ENCODE results near the gene CSTA.
A peak's percentile ranks its signal among the peaks of the same experiment; 100 is the strongest.

CSTA gene

DNA sequence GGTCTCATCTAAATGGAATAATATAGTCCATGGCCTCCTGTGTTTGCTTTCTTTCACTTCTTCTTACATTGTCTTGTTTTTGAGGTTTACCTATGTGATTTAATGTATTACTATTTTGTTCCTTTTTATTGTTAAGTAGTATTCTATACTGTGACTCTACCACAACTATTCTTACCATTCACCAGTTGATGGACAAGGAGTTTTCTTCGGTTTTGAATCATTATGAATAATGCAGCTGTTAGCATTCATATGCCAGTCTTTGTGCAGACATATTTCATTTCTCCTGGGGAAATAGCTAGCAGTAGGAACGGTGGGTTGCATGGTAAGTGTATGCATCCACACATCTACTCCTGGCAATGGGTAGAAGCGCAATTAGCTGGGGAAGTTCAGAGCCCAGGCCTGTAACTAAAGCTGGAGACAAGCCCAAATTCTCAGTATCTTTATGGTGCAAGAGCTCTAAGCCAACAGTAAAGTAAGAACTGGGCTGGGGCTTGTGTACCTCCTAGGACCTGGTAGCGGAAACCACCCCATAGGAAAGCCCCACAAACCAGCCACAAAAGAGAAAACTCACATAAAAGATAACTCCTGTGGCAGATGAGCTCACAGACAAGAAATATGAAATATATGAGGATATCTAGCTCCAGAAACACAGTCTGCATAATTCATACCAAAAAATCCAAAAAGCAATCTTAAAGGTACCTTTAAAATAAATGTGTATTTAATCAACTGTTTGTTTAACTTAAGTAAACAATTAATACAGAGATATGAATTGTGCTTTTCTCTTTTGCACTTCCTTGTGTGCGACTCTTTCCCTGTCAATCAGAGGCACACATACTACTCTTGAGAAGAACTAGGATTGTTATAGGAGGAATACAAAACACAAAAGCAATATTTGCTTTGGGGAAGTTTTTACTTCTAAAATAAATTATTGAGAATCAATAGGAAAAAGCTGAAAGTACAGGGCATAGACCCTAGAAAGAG lies 2.7 kb upstream of the CSTA start:
- no peak for TF ChIP-seq CTCF (IDR thresholded peaks at IDR 0.05; ENCODE audit: insufficient read depth, low read length, poor library complexity, severe bottlenecking)
- Histone ChIP-seq H3K27me3 (replicated peaks; ENCODE audit: control insufficient read depth, insufficient read depth, low read length) (no peaks in the 10 kb centered on the region), H3K36me3 (ENCODE audit: control insufficient read depth, insufficient read depth, low read length) (no peaks in the 10 kb centered on the region), H3K4me3 (replicated peaks; ENCODE audit: low read depth, low read length) (no peak overlapping the region)
- peak; percentile 25 for DNase-seq (ENCODE audit: extremely low read depth, insufficient read length)

GRCh38 chr3:122325769-122326168 lies 721 bp downstream of the CSTA start:
- H3K36me3 ChIP-seq (ENCODE audit: control insufficient read depth, insufficient read depth, low read length), result no peaks in the 10 kb centered on the region
- TF ChIP-seq CTCF (IDR thresholded peaks at IDR 0.05; ENCODE audit: insufficient read depth, low read length, poor library complexity, severe bottlenecking), result no peak
- H3K27me3 ChIP-seq (replicated peaks; ENCODE audit: control insufficient read depth, insufficient read depth, low read length), result no peaks in the 10 kb centered on the region
- H3K4me3 ChIP-seq (replicated peaks; ENCODE audit: low read depth, low read length), result no peak overlapping the region
- no peak for DNase-seq (ENCODE audit: extremely low read depth, insufficient read length)

- Histone ChIP-seq H3K27me3 (replicated peaks; ENCODE audit: control insufficient read depth, insufficient read depth, low read length) (no peaks in the 10 kb centered on the region), H3K36me3 (ENCODE audit: control insufficient read depth, insufficient read depth, low read length) (no peaks in the 10 kb centered on the region), H3K4me3 (replicated peaks; ENCODE audit: low read depth, low read length) (no peak overlapping the region)
- no peak for TF ChIP-seq CTCF (IDR thresholded peaks at IDR 0.05; ENCODE audit: insufficient read depth, low read length, poor library complexity, severe bottlenecking)
- DNase-seq (ENCODE audit: extremely low read depth, insufficient read length), result no peak
Measured at GRCh38 chr3:122331886-122332285, 6.8 kb downstream of the CSTA start.

- no peak for DNase-seq (ENCODE audit: extremely low read depth, insufficient read length)
- TF ChIP-seq CTCF (IDR thresholded peaks at IDR 0.05; ENCODE audit: insufficient read depth, low read length, poor library complexity, severe bottlenecking), result no peak
- no peaks in the 10 kb centered on the region for H3K27me3 ChIP-seq (replicated peaks; ENCODE audit: control insufficient read depth, insufficient read depth, low read length)
- no peaks in the 10 kb centered on the region for H3K36me3 ChIP-seq (ENCODE audit: control insufficient read depth, insufficient read depth, low read length)
- no peak overlapping the region for H3K4me3 ChIP-seq (replicated peaks; ENCODE audit: low read depth, low read length)
Measured at GRCh38 chr3:122332551-122332950, 7.5 kb downstream of the CSTA start.

DNA sequence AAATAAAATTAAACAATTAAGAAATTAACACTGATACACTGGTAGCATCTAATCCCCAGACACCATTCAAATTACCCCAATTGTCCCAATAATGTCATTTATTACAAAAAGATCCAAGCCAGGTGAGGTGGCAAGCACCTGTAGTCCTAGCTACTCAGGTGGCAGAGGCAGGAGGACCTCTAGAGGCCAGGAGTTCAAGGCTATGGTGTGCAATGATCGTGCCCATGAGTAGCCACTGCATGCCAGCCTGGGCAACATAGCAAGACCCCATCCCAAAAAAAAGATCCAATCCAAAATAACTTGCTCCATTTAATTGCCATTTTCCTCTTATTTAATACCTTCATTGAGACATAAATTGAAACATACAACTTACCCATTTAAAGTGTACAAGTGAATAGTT lies 17.8 kb downstream of the CSTA start:
- no peaks in the 10 kb centered on the region for H3K27me3 ChIP-seq (replicated peaks; ENCODE audit: control insufficient read depth, insufficient read depth, low read length)
- no peak for DNase-seq (ENCODE audit: extremely low read depth, insufficient read length)
- H3K4me3 ChIP-seq (replicated peaks; ENCODE audit: low read depth, low read length), result no peak overlapping the region
- H3K36me3 ChIP-seq (ENCODE audit: control insufficient read depth, insufficient read depth, low read length), result no peaks in the 10 kb centered on the region
- TF ChIP-seq CTCF (IDR thresholded peaks at IDR 0.05; ENCODE audit: insufficient read depth, low read length, poor library complexity, severe bottlenecking), result no peak
